Activated T-cell treated with anti-CD3 and anti-CD28 coated beads, Interleukin-2, amount 50 U/mL, for 48 hours (primary cell): ENCODE results near the gene USP54.

ENCODE experiments used
- DNase-seq, 2 experiments: peaks; one replicate each; pipeline ENCODE4 v3.0.0-alpha.2; 2020

Gene USP54

GRCh38 chr10:73517166-73517888 is 73.8 kb downstream of the USP54 start:
- no peak for DNase-seq

DNA sequence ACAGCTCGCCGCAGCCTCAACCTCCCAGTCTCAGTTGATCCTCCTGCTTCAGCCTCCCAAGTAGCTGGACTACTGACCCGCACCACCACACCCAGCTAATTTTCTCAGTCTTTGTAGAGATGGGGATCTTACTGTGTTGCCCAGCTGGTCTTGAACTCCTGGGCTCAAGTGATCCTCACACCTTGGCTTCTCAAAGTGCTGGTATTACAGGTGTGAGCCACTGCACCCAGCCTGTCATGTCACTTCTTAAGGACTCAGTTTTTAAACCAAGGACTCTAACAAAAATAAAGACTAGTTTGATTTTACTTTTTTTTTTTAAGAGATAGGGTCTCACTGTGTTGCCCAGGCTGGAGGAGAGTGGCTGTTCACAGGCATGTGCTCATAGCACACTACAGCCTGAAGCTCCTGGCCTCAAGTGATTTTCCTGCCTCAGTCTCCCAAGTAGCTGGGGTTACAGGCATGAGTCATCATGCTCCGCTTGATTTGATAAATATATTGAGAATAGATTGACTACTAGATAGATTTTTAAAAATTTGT is 78.9 kb downstream of the USP54 start:
- DNase-seq: no peak

GRCh38 chr10:73509695-73510094 is 81.4 kb downstream of the USP54 start:
- no peak for DNase-seq

DNA sequence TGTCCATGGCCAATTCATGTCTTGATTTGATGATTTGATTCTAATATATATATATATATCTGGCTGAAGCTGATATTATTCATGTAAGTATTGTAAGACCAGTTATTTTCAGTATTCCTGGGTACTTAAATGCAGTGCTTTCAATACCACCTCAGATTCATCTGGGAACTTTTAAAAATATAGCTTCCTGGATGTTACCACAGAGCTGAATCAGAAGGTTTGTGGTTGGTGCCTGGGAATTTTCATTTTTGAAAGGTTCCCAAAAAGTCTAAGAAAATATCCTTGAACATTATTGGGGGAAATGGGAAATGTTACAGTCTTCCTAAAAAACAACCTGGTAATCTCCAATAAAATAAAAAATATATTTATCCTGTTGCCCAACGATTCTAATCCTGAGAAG is 84.7 kb downstream of the USP54 start:
- DNase-seq: no peak

DNA sequence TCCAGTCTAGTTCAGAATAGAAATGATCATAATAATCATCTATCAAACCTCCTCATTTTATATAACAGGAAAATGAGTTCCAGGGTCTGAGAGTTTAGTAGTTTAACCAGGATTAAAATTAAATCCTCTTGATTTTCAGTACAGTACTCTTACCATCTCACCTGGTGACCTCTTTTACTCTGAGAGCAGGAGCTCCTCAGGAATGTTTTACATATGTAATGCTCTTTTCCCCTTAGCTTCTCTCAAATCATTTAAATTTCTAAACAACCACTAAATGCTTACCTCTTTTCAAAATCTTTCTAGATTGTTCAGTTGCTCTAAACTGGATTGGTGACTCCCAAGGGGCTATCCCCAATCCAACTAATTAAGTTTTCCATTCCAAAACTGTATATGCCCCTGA is 85.1 kb downstream of the USP54 start:
- no peak for DNase-seq

DNA sequence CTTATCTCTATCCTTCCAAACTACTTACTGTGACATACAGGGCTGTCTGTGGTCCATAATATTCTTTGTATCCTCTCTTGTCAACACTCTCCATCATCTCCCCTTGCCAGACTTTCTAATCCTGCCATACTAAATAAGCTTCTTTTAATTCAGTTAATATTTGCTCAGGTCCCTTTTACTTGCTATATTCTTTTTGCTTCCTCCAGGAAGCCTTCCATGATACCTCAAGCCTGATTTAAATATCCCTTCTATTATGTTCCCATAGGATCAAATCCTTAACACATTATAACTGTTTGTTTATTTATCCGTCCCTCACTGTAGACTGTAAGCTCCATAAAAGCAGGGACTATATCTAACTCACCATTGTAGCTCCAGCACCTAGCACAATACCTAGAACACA is 88.1 kb downstream of the USP54 start:
- DNase-seq: no peak

DNA sequence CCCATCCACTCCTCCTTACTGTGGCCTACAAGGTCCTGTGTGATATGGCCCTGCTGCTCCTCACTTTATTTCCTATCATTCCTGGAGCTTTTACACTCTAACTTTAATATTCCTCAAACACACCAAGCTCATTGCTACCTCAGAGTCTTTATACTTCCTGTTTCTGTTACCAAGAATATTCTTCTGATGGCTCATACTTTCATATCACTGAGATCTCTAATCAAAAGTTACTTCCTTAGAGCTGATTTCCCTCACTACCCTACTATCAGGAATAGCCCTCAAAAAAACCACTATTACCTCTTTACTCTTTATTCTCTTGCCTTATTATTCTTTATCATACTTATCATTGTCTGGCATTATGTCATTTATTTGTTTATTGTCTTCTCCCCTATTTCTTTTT is 89.5 kb downstream of the USP54 start:
- DNase-seq: no peak

GRCh38 chr10:73497623-73498022 is 93.5 kb downstream of the USP54 start:
- no peak for DNase-seq

DNA sequence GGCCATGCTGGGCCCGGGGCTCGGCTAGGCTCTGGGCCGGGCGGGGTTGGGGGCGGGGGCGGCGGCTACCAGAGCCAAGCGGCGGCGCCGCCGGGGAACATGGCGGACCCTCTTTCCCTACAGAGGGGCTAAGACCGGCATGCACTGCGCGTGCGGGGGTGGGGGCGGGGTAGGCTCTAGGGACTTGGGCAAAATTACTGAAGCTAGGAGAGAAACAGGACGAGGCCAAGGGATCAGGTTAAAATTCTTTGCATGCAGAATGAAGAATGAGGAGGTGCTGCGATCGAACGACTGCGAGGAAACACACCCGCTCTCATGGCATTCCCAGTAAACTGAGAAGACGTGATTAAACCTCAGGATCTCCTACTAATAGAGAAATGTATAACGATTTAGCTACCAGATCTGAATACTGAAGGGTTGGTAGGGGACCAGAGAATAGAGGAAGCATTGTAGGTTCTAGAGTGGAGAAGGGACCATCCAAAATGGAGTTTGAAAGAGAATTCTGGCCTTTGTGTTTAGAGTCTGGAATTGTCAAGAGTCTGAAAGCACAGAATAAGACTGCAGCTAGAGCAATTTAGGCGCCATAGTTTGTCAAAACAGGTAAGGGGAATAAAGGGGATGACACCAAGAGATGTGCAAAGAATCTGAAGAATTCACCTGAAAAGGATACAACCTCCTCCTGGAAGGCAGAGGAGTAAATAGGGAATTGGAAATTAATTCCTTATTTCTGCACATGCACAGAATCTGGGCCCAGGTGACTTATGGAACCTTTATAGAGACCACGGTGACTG is 95.1 kb downstream of the USP54 start, which contains the start of gene PPP3CB:
PPP3CB (minus strand) TSS at position 141 of the 791 bp plus-strand sequence; CDS start at position 6, 135 bp downstream.
- peak; percentile 93 to 94 for DNase-seq

DNA sequence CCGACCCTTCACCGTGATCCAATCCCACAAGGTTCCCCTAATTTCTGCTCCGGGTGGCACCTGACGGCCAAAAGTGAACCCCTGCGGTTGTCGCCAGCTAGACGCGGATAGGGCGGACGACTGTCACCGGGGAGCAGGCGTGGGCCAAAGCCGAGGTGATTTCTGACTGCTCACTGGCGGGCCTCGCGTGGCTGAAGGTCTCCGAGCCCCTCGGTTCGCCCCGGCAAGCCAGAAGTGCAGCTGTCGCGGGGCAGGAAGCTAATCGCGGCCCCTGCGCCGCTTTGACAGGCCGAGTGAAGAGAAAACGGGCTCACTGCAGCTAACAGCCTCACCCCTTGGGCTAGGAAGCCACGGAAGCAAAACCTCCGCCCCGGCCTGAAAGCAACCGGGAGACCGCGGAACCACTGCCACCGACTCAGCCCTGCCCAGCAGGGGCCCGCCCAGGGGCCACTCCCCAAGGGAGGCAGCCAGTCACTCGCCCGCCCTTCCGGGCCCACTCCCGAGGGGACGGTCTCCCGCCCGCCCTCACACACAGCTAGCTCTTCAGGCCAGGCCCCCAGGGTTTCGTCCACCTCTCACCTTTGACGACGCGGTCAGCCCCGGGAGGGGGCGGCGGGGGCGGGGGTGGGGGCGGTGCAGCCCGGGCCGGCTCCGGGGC is 95.8 kb downstream of the USP54 start:
- peak; percentile 90 to 94 for DNase-seq

DNA sequence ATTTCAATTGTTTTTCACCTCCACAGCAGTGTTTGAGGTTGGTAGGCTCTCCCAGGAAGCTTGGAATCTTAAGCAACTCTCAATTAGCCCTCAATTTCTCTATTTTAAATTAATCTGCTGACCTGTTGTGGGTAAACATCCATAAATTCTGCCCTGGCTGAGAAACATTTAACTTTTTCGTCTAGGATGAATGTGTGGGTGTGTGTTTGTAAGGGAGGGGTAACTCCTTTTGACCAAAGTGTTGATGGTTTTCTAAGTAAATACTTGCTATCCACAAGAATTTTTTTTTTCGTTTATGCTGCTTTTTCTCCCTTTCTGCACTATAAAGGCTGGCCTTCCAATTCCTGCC is 96.3 kb downstream of the USP54 start:
- no peak for DNase-seq

DNA sequence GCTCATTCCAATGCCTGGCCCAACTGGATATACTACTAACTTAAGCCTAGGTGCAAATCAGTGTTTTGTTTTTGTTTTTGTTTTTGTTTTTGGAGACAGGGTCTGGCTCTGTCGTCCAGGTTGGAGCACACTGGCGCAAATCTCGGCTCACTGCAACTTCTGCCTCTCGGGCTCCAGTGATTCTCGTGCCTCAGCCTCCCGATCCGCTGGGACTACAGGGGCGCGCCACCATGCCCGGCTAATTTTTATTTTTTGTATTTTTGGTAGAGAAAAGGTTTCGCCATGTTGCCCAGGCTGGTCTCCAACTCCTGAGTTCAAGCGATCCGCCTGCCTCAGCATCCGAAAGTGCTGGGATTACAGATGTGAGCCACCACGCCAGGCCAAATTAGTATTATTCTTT is 96.9 kb downstream of the USP54 start:
- DNase-seq: no peak

GRCh38 chr10:73493781-73494180 is 97.4 kb downstream of the USP54 start:
- no peak for DNase-seq

DNA sequence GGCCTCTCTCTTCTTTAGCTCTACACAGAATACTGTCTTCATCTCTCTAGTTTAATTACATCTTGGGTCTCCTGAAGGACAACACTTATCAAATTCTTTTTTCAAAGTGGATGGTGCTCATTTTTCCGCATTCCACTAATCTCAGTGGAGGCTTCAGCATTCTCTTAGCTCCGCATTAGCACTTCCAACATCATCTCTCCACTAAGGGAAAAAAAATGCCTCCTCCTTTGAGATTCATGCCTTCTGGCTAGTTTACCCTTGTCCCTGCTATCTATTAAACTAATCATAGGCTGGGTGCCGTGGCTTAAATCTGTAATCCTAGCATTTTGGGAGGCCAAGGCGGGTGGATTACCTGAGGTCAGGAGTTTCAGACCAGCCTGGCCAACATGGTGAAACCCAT is 104.5 kb downstream of the USP54 start:
- DNase-seq: no peak

GRCh38 chr10:73485320-73485719 is 105.8 kb downstream of the USP54 start:
- DNase-seq: no peak

DNA sequence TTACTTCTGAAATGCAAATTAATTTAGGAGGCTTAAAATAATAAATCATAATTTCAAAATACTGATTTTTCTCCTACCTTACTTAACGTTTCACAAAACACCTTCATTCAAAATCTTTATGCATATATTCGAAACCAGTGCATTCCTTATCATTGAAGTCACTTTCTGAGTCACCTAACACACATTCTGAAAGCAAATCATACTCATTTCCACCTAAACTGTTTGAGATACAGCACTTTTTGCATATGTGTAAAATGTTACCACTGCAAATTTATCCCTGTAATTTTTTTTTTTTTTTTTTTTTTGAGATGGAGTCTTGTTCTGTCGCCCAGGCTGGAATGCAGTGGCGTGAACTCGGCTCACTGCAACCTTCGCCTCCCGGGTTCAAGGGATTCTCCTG is 111.0 kb downstream of the USP54 start:
- DNase-seq: no peak

DNA sequence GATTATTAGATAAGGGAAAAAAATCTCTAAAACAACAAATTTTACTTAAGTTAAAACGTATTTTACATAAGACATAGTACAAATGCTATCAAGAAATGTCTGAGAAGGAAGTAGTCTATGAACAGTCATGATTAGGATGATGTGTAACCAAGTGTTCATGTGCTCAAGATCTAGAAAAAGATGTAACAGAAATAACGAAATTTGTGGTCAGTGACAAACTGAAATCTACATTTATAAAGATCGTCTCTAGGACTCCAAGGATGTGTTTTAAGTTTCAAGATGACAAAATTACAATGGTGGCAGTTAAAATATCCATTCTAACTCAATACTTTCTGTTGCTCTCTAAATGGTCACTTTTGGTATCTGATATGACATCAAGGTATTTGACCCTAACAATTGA is 112.5 kb downstream of the USP54 start:
- DNase-seq: no peak

DNA sequence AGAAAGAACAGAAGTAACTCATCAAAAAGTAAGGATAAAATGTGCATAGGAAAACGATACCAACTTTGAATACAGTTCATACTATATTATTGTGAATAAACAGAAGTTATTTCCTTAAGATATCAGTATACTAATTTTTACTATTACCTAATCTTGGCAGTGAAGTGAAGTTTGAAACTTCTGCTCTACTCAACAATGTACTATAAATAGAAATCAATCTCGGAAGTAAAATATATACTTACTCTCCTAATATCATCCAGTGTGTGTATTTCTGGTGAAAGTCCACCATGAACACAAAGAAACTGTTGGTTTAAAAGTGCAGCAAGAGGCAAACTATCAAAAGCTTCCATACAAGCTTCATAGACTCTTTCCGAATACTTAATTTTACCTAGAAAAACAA is 119.9 kb downstream of the USP54 start:
- DNase-seq: no peak

DNA sequence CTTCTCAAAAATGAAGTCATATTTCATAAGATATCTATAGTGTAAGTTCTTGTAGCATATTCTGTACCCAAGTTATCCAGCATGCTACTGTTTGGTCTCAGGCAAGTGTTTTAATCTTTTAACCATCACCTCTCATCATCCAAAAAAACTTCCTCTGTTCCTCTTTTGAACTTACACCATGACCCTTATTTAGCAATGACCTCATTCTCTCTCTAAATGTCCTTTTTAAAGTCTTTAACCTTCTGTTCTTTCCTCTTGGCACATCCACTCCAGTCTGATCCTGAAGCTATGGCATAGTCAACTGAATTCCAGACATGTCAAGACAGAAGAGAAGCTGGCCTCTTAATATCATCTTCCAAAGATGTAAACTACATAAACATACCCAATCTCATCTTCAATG is 121.6 kb downstream of the USP54 start:
- DNase-seq: no peak

DNA sequence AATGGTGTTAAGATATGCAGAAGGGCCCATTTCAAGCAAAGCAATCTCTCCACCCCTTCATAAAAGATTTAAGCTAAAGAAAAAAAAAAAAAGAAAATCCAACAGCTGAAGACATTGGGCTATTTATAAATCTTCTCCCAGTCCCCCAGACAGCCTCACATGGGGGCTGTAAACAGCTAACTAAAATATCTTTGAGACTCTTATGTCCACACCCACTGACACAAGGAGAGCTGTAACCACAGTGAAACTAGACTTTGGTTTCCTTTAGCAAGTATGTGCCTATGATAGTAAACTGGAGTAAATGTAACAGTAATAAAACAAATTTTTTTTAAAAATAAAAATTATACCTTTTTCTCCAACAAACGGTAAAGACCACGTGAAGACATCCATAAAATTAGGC is 123.9 kb downstream of the USP54 start:
- DNase-seq: no peak

GRCh38 chr10:73465978-73466726 is 125.0 kb downstream of the USP54 start:
- no peak for DNase-seq

DNA sequence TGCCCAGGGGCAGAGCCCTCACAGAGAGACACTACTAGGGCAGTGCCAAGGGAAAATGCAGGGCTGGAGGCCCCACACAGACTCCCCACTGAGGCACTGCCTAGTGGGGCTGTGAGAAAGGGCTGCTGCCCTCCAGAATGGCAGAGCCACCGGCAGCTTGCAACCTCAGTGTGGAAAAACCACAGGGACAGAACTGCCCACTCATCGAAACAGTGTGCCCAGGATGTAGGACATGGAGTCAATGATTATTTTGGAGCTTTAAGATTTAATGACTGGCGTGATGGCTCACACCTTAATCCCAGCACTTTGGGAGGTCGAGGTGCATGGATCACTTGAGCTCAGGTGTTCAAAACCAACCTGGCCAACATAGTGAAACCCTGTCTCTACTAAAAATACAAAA is 130.2 kb downstream of the USP54 start:
- DNase-seq: no peak
